Right forelimb (tissue), 1 donor: ENCODE results near the gene PCDH7.

Experiments used
- DNase-seq: peaks from one replicate; pipeline ENCODE4 v3.0.0-alpha.2; 2018

The PCDH7 gene, protein sequence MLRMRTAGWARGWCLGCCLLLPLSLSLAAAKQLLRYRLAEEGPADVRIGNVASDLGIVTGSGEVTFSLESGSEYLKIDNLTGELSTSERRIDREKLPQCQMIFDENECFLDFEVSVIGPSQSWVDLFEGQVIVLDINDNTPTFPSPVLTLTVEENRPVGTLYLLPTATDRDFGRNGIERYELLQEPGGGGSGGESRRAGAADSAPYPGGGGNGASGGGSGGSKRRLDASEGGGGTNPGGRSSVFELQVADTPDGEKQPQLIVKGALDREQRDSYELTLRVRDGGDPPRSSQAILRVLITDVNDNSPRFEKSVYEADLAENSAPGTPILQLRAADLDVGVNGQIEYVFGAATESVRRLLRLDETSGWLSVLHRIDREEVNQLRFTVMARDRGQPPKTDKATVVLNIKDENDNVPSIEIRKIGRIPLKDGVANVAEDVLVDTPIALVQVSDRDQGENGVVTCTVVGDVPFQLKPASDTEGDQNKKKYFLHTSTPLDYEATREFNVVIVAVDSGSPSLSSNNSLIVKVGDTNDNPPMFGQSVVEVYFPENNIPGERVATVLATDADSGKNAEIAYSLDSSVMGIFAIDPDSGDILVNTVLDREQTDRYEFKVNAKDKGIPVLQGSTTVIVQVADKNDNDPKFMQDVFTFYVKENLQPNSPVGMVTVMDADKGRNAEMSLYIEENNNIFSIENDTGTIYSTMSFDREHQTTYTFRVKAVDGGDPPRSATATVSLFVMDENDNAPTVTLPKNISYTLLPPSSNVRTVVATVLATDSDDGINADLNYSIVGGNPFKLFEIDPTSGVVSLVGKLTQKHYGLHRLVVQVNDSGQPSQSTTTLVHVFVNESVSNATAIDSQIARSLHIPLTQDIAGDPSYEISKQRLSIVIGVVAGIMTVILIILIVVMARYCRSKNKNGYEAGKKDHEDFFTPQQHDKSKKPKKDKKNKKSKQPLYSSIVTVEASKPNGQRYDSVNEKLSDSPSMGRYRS (N-terminal part only)

DNA sequence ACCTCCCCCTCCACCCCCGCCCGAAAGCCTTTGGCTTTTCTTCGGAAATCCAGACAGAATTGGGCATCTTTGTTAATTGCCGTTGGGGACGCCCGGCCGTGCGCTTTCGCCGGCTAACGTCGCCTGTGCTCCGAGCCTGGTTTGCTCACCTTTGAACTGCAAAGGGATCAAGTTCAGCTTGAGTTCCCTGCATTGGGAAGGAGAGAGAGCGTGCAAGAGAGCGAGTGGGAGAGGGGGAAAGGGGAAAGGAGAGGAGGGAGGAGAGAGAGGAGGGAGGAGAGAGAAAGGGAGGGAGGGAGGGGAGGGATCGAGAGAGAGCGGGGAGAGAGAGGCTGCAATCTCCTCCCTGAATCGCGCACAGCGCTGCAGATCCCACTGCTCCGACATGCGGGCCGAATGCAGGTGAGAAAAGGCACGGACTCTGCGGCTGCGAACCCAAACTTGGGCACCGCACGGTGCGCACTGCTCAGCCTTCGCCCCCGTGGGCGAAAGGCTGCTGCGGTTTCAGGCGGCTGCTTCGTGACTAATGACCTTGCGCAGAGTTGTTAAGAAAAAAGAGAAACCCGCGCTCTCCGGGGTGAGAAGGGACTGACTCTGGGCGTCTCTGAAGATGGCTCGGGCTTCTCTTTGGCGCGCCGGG lies at the start of gene PCDH7:
Gene PCDH7, plus strand, starts transcription at position 349 of the 640 bp plus-strand sequence. CDS start 1,054 bp downstream, outside the sequence.
- peak; percentile 85 for DNase-seq

DNA sequence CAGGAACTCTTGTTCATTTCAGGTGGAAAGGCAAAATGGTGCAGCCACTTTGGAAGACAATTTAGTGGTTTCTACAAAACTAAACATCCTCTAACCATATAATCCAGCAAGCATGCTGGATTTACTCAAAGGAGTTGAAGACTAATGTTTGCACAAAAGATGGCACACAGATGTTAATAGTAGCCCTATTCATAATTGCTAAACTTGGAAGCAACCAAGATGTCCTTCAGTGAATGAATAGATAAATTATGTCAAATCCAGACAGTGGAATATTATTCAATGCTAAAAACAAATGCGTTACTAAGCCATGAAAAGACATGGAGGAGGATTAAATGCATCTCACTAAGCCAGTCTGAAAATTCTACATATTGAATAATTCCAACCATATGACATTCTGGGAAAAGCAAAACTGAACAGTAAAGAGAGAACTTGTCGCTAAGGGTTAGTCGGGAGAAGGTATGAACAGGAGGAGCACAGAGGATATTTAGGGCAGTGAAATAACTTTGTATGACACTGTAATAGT lies 48.2 kb upstream of the PCDH7 start:
- no peak for DNase-seq

DNA sequence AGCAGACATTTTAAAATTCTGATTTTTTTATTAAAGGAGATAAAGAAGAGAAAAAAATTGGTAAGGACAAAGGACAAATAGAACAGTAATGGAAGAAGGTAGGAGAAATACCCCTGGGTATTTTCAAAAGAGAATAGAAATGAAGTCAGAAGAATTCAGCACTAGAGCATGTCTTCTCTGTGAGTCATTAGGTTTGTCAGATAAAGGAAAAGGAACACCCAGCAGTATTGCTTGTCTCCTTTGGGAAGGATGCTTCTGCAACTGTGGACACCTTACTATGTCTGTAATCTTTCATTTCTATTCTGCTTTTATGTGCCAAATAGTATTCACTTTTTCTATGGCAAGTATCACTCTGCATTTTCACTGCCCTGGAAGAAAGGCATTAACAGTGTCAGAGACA lies 24.0 kb upstream of the PCDH7 start:
- DNase-seq: no peak

DNA sequence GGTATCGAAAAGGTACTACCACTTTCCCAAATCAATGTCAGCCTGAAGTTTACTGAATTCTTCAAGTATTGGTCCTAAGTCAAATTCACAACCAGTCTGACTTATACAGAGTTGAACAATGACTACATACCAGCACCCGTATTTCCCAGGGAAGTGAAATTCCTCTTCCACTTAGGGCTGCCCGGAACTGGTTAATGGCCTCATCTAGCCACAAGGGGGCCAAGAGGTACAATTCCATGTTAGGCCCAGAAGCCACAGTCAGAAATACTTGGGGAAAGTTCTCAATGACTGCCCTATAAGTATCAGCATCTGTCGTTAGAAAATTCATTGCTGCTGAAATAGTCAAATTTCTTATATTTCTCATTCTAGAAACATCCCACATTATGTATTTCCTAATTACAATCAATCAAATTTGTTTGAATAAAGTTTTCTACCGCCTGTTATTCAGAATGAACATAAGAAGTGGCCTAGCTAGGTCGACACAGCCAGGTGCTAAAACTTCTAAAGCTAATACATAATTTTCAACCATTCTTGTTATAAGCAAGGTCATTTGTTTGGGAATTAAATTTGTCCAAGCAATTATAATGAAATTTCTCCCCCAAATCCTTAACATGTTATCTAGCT lies 5.6 kb upstream of the PCDH7 start:
- no peak for DNase-seq

GRCh38 chr4:30716158-30716557 lies 4.0 kb upstream of the PCDH7 start:
- no peak for DNase-seq

DNA sequence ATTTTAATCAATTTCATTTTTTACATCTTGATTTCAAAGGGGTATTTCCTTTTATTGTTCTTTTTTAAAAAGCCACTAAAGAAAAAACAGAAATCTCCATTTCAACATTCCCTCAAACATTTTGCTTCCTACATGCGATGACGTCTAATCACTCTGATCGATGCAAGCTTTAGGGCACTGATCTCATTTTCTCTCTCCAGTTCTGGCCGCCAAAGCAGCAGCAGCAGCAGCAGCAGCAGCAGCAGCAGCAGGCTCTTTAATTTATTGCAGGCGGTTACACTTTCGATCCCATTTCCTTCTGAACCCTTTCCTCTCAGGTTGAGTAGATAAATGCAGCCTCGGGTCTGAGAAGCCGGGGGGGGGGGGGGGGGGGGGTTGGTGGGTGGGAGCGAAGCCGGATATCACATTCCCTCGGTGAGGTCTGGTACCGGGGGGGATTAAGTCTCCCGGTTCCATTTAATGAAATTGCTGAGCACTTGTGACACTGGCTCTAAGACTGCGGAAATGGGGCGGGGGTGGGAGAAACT lies 3.4 kb upstream of the PCDH7 start:
- no peak for DNase-seq

- peak; percentile 83 for DNase-seq
Observed at GRCh38 chr4:30717208-30718020, 2.8 kb upstream of the PCDH7 start.

GRCh38 chr4:30718021-30718542 lies 2.1 kb upstream of the PCDH7 start:
- peak; percentile 88 for DNase-seq

DNA sequence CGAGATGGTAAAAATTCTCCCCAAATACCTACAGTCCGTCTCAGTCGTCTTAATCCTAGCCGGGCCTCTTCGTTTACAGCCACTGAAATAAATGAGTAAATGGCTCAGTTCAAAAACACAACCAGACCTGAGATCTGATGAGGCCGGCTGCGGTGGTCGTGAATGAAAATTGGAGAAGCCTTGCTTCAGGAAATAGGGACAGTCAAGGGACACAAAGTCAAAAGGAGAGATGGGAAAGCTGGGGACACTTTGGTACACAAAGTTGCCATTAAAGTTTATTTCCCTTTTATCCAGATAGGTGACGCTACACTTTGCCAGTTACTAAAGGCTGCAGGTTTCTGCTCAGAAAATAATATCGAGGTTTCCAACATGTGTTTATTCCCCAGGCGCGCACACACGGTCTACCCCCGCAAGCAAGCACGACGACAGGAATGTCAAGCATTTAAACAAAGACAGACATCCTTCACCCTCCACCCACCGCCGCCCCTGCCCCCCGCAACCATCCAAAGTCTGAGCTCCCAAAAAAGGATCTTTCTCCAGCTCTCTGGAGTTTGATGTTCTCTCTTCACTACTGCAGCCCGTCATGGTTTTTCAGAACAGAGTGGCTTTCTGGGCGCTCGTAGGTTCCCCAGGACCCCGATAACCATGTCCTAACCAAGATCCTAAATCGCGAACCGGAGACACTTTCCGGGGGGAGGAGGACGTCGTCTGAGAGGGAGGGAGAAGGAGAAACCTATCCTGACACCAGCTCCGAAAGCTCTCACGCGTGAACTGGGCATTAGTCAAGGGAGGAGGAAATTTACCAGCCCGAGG lies 1.3 kb upstream of the PCDH7 start:
- peak; percentile 47 for DNase-seq

DNA sequence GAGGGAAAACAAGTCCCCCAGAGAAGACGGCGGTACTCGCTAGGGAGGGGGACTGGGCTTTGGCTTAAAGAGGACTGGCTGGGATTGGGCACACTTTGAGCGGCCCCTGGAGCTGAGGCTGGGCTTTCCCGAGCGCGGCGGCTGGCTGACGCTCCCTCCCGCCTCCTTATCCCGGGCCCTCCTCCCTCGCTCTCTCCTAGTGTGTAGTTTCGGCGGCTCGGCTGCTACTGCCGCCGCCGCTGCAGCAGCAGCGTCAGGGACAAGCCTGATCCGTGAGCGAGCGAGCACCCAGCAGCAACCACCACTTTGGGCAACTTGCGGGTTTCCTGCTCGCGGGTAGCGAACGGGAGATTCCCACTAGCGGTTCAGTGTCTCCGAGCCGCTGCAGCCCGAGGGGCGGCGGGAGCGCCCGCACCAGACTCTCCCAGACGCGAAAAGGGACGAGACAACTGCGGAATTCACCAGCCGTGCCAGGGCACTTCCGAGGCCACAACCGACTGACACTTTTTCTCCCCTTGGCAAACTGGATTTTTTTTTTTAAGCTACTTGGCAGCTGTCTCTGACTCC lies 632 bp upstream of the PCDH7 start:
- no peak for DNase-seq

GRCh38 chr4:30720661-30721184 lies 554 bp downstream of the PCDH7 start:
- DNase-seq: peak; percentile 80

- DNase-seq: peak; percentile 78
Observed at GRCh38 chr4:30721185-30722091, 1.3 kb downstream of the PCDH7 start.

DNA sequence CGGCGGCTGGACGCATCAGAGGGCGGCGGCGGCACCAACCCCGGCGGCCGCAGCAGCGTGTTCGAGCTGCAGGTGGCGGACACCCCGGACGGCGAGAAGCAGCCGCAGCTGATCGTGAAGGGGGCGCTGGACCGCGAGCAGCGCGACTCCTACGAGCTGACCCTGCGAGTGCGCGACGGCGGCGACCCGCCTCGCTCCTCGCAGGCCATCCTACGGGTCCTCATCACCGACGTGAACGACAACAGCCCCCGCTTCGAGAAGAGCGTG lies 1.9 kb downstream of the PCDH7 start:
- DNase-seq: no peak

- peak; percentile 55 for DNase-seq
Observed at GRCh38 chr4:30722359-30723200, 2.4 kb downstream of the PCDH7 start.

DNA sequence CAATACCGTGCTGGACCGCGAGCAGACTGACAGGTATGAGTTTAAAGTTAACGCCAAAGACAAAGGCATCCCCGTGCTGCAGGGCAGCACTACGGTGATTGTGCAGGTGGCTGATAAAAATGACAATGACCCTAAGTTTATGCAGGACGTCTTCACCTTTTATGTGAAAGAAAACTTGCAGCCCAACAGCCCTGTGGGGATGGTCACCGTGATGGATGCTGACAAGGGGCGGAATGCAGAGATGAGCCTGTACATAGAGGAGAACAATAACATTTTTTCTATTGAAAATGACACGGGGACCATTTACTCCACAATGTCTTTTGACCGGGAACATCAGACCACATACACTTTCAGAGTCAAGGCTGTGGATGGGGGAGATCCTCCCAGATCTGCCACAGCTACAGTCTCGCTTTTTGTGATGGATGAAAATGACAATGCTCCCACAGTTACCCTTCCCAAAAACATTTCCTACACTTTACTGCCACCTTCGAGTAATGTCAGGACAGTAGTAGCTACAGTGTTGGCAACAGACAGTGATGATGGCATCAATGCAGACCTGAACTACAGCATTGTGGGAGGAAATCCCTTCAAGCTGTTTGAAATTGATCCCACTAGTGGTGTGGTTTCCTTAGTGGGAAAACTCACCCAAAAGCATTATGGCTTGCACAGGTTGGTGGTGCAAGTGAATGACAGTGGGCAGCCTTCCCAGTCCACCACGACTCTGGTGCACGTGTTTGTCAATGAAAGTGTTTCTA lies 3.2 kb downstream of the PCDH7 start:
- DNase-seq: no peak

DNA sequence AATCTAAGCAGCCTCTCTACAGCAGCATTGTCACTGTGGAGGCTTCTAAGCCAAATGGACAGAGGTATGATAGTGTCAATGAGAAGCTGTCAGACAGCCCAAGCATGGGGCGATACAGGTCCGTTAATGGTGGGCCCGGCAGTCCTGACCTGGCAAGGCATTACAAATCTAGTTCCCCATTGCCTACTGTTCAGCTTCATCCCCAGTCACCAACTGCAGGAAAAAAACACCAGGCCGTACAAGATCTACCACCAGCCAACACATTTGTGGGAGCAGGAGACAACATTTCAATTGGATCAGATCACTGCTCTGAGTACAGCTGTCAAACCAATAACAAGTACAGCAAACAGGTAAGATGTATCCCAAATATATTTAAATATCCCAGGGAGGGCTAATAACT lies 4.1 kb downstream of the PCDH7 start:
- DNase-seq: no peak

GRCh38 chr4:30725562-30725961 lies 5.4 kb downstream of the PCDH7 start:
- DNase-seq: no peak
